Stimulated activated memory B cell treated with anti-CD40 and anti-IgM and Interleukin-4, amounts not matched to agents 10 μg/mL and 1 μg/mL and 100 μg/mL, for 72 hours (primary cell): ENCODE measurements around the gene EXD3.
"Not testable (repeated sequence)": the region's sequence is repeated elsewhere in the genome, so short reads cannot be mapped to it uniquely, and the experiment has no call there.

ENCODE experiments used
- ATAC-seq: fragments of 150-1000 bp; cut with Tn5 transposase; 2 replicates; pipeline ENCODE4 v1.10.0; 2021
- H3K27ac Mint-ChIP-seq: one replicate; pipeline ENCODE4 v1.8.0; 2022; ENCODE audit warnings: mild to moderate bottlenecking, mixed read lengths
- H3K27me3 Mint-ChIP-seq: one replicate; pipeline ENCODE4 v1.8.0; 2022; ENCODE audit warnings: mixed read lengths
- H3K36me3 Mint-ChIP-seq: one replicate; pipeline ENCODE4 v1.8.0; 2022; ENCODE audit warnings: mixed read lengths
- H3K4me1 Mint-ChIP-seq: one replicate; pipeline ENCODE4 v1.8.0; 2022; ENCODE audit warnings: mixed read lengths
- H3K4me3 Mint-ChIP-seq: one replicate; pipeline ENCODE4 v1.8.0; 2022; ENCODE audit warnings: mild to moderate bottlenecking, moderate library complexity, mixed read lengths
- H3K9me3 Mint-ChIP-seq: one replicate; pipeline ENCODE4 v1.8.0; 2022; ENCODE audit warnings: mixed read lengths

EXD3 gene

GRCh38 chr9:137352511-137353222 lies 70.3 kb downstream of the EXD3 start:
- no peak overlapping the region for H3K4me3 Mint-ChIP-seq
- no peaks in the 10 kb centered on the region for H3K27me3 Mint-ChIP-seq
- ATAC-seq = no peak
- H3K27ac Mint-ChIP-seq = no peak overlapping the region
- peaks cover 12% of the 10 kb centered on the region for H3K9me3 Mint-ChIP-seq
- peaks cover 7% of the 10 kb centered on the region for H3K36me3 Mint-ChIP-seq
- H3K4me1 Mint-ChIP-seq = no peaks in the 10 kb centered on the region

GRCh38 chr9:137351781-137352501 lies 71.0 kb downstream of the EXD3 start:
- H3K36me3 Mint-ChIP-seq = peaks cover 6% of the 10 kb centered on the region
- peaks cover 6% of the 10 kb centered on the region for H3K9me3 Mint-ChIP-seq
- no peak overlapping the region for H3K27ac Mint-ChIP-seq
- no peaks in the 10 kb centered on the region for H3K27me3 Mint-ChIP-seq
- no peak overlapping the region for H3K4me3 Mint-ChIP-seq
- ATAC-seq = no peak
- H3K4me1 Mint-ChIP-seq = no peaks in the 10 kb centered on the region

- Mint-ChIP-seq H3K27ac (no peak overlapping the region), H3K4me1 (no peaks in the 10 kb centered on the region), H3K36me3 (peaks cover 15% of the 10 kb centered on the region), H3K27me3 (no peaks in the 10 kb centered on the region), H3K9me3 (peaks cover 11% of the 10 kb centered on the region), H3K4me3 (no peak overlapping the region)
- peak; percentile 3 for ATAC-seq
These were observed 72.0 kb downstream of the EXD3 start for GRCh38 chr9:137350696-137351584.

- Mint-ChIP-seq H3K27ac (no peak overlapping the region), H3K4me3 (no peak overlapping the region), H3K4me1 (no peaks in the 10 kb centered on the region), H3K9me3 (peaks cover 5% of the 10 kb centered on the region), H3K36me3 (peaks cover 15% of the 10 kb centered on the region), H3K27me3 (no peaks in the 10 kb centered on the region)
- ATAC-seq = no peak
These were observed 73.4 kb downstream of the EXD3 start for GRCh38 chr9:137349471-137350033.

GRCh38 chr9:137348769-137349470 lies 74.0 kb downstream of the EXD3 start:
- H3K27ac Mint-ChIP-seq = no peak overlapping the region
- no peaks in the 10 kb centered on the region for H3K4me1 Mint-ChIP-seq
- peaks cover 15% of the 10 kb centered on the region for H3K36me3 Mint-ChIP-seq

GRCh38 chr9:137347928-137348327 lies 75.0 kb downstream of the EXD3 start:
- Mint-ChIP-seq H3K27me3 (no peaks in the 10 kb centered on the region), H3K36me3 (peaks cover 15% of the 10 kb centered on the region), H3K4me1 (no peaks in the 10 kb centered on the region), H3K9me3 (peaks cover 5% of the 10 kb centered on the region), H3K27ac (no peak overlapping the region), H3K4me3 (no peak overlapping the region)
- no peak for ATAC-seq

More at GRCh38 chr9:137348769-137349470, 74.0 kb downstream of the EXD3 start:
- no peak for ATAC-seq
- H3K27me3 Mint-ChIP-seq = no peaks in the 10 kb centered on the region
- H3K4me3 Mint-ChIP-seq = no peak overlapping the region
- peaks cover 5% of the 10 kb centered on the region for H3K9me3 Mint-ChIP-seq

- Mint-ChIP-seq H3K4me1 (no peaks in the 10 kb centered on the region), H3K27me3 (no peaks in the 10 kb centered on the region), H3K36me3 (peaks cover 14% of the 10 kb centered on the region), H3K4me3 (no peak overlapping the region), H3K27ac (no peak overlapping the region), H3K9me3 (peaks cover 5% of the 10 kb centered on the region)
- no peak for ATAC-seq
These were observed 80.5 kb downstream of the EXD3 start for GRCh38 chr9:137342482-137342881.

GRCh38 chr9:137341227-137341626 lies 81.7 kb downstream of the EXD3 start:
- peaks cover under 1% of the 10 kb centered on the region for H3K9me3 Mint-ChIP-seq
- ATAC-seq = no peak
- peaks cover 1% of the 10 kb centered on the region for H3K36me3 Mint-ChIP-seq
- no peak overlapping the region for H3K4me3 Mint-ChIP-seq
- H3K27ac Mint-ChIP-seq = no peak overlapping the region
- H3K4me1 Mint-ChIP-seq = no peaks in the 10 kb centered on the region
- no peaks in the 10 kb centered on the region for H3K27me3 Mint-ChIP-seq

GRCh38 chr9:137339908-137340462 lies 83.0 kb downstream of the EXD3 start:
- ATAC-seq, H3K36me3 Mint-ChIP-seq, H3K27ac Mint-ChIP-seq, H3K4me1 Mint-ChIP-seq, H3K9me3 Mint-ChIP-seq, H3K27me3 Mint-ChIP-seq, H3K4me3 Mint-ChIP-seq: not testable (repeated sequence)

GRCh38 chr9:137339045-137339907 lies 83.7 kb downstream of the EXD3 start:
- no peak overlapping the region for H3K4me3 Mint-ChIP-seq
- peaks cover 7% of the 10 kb centered on the region for H3K4me1 Mint-ChIP-seq
- no peaks in the 10 kb centered on the region for H3K36me3 Mint-ChIP-seq
- ATAC-seq = no peak
- no peaks in the 10 kb centered on the region for H3K9me3 Mint-ChIP-seq
- no peaks in the 10 kb centered on the region for H3K27me3 Mint-ChIP-seq
- no peak overlapping the region for H3K27ac Mint-ChIP-seq

- no peaks in the 10 kb centered on the region for H3K9me3 Mint-ChIP-seq
- H3K27me3 Mint-ChIP-seq = no peaks in the 10 kb centered on the region
- H3K4me1 Mint-ChIP-seq = peaks cover 7% of the 10 kb centered on the region
- H3K27ac Mint-ChIP-seq = no peak overlapping the region
- no peak for ATAC-seq
- H3K36me3 Mint-ChIP-seq = no peaks in the 10 kb centered on the region
- no peak overlapping the region for H3K4me3 Mint-ChIP-seq
These were observed 86.2 kb downstream of the EXD3 start for GRCh38 chr9:137336735-137337134.

GRCh38 chr9:137333016-137333671 lies 89.8 kb downstream of the EXD3 start:
- Mint-ChIP-seq H3K27me3 (peaks cover 1% of the 10 kb centered on the region), H3K4me1 (peaks cover 7% of the 10 kb centered on the region), H3K27ac (no peak overlapping the region), H3K9me3 (peaks cover 4% of the 10 kb centered on the region), H3K36me3 (no peaks in the 10 kb centered on the region), H3K4me3 (no peak overlapping the region)
- no peak for ATAC-seq

- ATAC-seq = no peak
These were observed 91.0 kb downstream of the EXD3 start for GRCh38 chr9:137331929-137332328.

More at GRCh38 chr9:137331929-137332328, 91.0 kb downstream of the EXD3 start:
- peaks cover 7% of the 10 kb centered on the region for H3K9me3 Mint-ChIP-seq
- peaks cover 12% of the 10 kb centered on the region for H3K4me1 Mint-ChIP-seq
- no peak overlapping the region for H3K27ac Mint-ChIP-seq
- H3K27me3 Mint-ChIP-seq = peaks cover 14% of the 10 kb centered on the region
- no peaks in the 10 kb centered on the region for H3K36me3 Mint-ChIP-seq
- no peak overlapping the region for H3K4me3 Mint-ChIP-seq
